MM.1S (cell line): Measurements from ENCODE around the gene CHID1.

Experiments used
- DNase-seq: peaks from one replicate; pipeline ENCODE4 v3.0.0-alpha.2; 2015
- H2AFZ ChIP-seq: fragments of 300-600 bp; sonication (generic); 2 replicates; pipeline ENCODE4 v1.6.0; 2016; ENCODE audit warnings: antibody characterized with exemption, low read length
- H3F3A ChIP-seq: fragments of 300-600 bp; sonication (generic); 2 replicates; pipeline ENCODE4 v1.6.1; 2016; ENCODE audit warnings: mild to moderate bottlenecking, antibody characterized with exemption, low read length, moderate library complexity, mixed read lengths; ENCODE audit not compliant: insufficient read depth
- H3K27ac ChIP-seq: fragments of 300-600 bp; sonication (generic); 2 replicates; pipeline ENCODE4 v1.5.1; 2016; ENCODE audit warnings: mild to moderate bottlenecking, low read length
- H3K27me3 ChIP-seq: fragments of 300-600 bp; sonication (generic); replicated peaks from 2 replicates; pipeline ENCODE4 v1.6.0; 2016; ENCODE audit warnings: low read length; ENCODE audit not compliant: insufficient read depth
- H3K36me3 ChIP-seq: fragments of 300-600 bp; sonication (generic); replicated peaks from 2 replicates; pipeline ENCODE4 v1.6.1; 2016; ENCODE audit warnings: mild to moderate bottlenecking, low read length, mixed read lengths; ENCODE audit not compliant: insufficient read depth
- H3K4me1 ChIP-seq: fragments of 300-600 bp; sonication (generic); 2 replicates; pipeline ENCODE4 v1.6.1; 2016; ENCODE audit warnings: low read length, mixed read lengths
- H3K4me2 ChIP-seq: fragments of 300-600 bp; sonication (generic); 2 replicates; pipeline ENCODE4 v1.6.0; 2016; ENCODE audit warnings: low read depth, low read length
- H3K4me3 ChIP-seq: fragments of 300-600 bp; sonication (generic); 2 replicates; pipeline ENCODE4 v1.5.1; 2016; ENCODE audit warnings: low read length, mixed read lengths
- H3K79me2 ChIP-seq: fragments of 300-600 bp; sonication (generic); 2 replicates; pipeline ENCODE4 v1.6.1; 2016; ENCODE audit warnings: mixed run types, low read length, mixed read lengths
- H3K9ac ChIP-seq: fragments of 300-600 bp; sonication (generic); 2 replicates; pipeline ENCODE4 v1.6.1; 2016; ENCODE audit warnings: low read length, mixed read lengths
- H3K9me2 ChIP-seq: fragments of 300-600 bp; sonication (generic); replicated peaks from 2 replicates; pipeline ENCODE4 v1.6.1; 2016; ENCODE audit warnings: mild to moderate bottlenecking, low read length, mixed read lengths; ENCODE audit not compliant: insufficient read depth
- H3K9me3 ChIP-seq: fragments of 300-600 bp; sonication (generic); replicated peaks from 2 replicates; pipeline ENCODE4 v1.6.1; 2016; ENCODE audit warnings: mild to moderate bottlenecking, low read length, mixed read lengths; ENCODE audit not compliant: insufficient read depth
- H4K20me1 ChIP-seq: fragments of 300-600 bp; sonication (generic); 2 replicates; pipeline ENCODE4 v1.6.1; 2016; ENCODE audit warnings: mild to moderate bottlenecking, low read length, moderate library complexity, mixed read lengths; ENCODE audit not compliant: insufficient read depth
- CTCF ChIP-seq: fragments of 300-600 bp; sonication (generic); IDR thresholded peaks from 2 replicates; pipeline ENCODE4 v1.5.1; 2016; ENCODE audit warnings: antibody characterized with exemption, low read length, mixed read lengths
- EZH2 ChIP-seq: fragments of 300-600 bp; sonication (generic); optimal IDR thresholded peaks from 2 replicates; pipeline ENCODE3; 2017; ENCODE audit warnings: low read depth, mild to moderate bottlenecking, antibody characterized with exemption, low read length, mixed read lengths
- EZH2phosphoT487 ChIP-seq: fragments of 300-600 bp; sonication (generic); IDR thresholded peaks from 2 replicates; pipeline ENCODE4 v1.6.1; 2018; ENCODE audit warnings: antibody characterized with exemption, low read length

Gene CHID1

GRCh38 chr11:897253-898142, 13.1 kb downstream of the CHID1 start:
- Histone ChIP-seq H3K27me3 (no peaks in the 10 kb centered on the region), H3K36me3 (no peaks in the 10 kb centered on the region), H3K27ac (no peak overlapping the region), H3K4me1 (no peaks in the 10 kb centered on the region), H3K9me3 (no peaks in the 10 kb centered on the region), H3K4me2 (no peak overlapping the region), H3K4me3 (no peak overlapping the region), H2AFZ (no peak overlapping the region), H3K9me2 (no peaks in the 10 kb centered on the region), H3K9ac (no peak overlapping the region), H3K79me2 (no peaks in the 10 kb centered on the region), H3F3A (no peaks in the 10 kb centered on the region), H4K20me1 (no peaks in the 10 kb centered on the region)
- TF ChIP-seq EZH2phosphoT487 (no peak), EZH2 (no peak), CTCF (no peak)
- no peak for DNase-seq

- Histone ChIP-seq H3K9me2 (no peaks in the 10 kb centered on the region), H3K27me3 (no peaks in the 10 kb centered on the region), H3K4me1 (no peaks in the 10 kb centered on the region), H3K79me2 (no peaks in the 10 kb centered on the region), H3K4me3 (no peak overlapping the region), H4K20me1 (no peaks in the 10 kb centered on the region), H3K36me3 (no peaks in the 10 kb centered on the region), H2AFZ (no peak overlapping the region), H3K27ac (no peak overlapping the region), H3K9ac (no peak overlapping the region), H3F3A (no peaks in the 10 kb centered on the region), H3K4me2 (no peak overlapping the region), H3K9me3 (no peaks in the 10 kb centered on the region)
- DNase-seq = no peak
- TF ChIP-seq CTCF (no peak), EZH2phosphoT487 (no peak), EZH2 (no peak)
These were observed 15.1 kb downstream of the CHID1 start for GRCh38 chr11:895331-896110.

GRCh38 chr11:894575-895201, 15.9 kb downstream of the CHID1 start:
- TF ChIP-seq EZH2phosphoT487 (no peak), EZH2 (no peak), CTCF (no peak)
- Histone ChIP-seq H3K9me2 (no peaks in the 10 kb centered on the region), H3K9ac (no peak overlapping the region), H3K36me3 (no peaks in the 10 kb centered on the region), H3K4me1 (no peaks in the 10 kb centered on the region), H3K27ac (no peak overlapping the region), H2AFZ (no peak overlapping the region), H4K20me1 (no peaks in the 10 kb centered on the region), H3F3A (no peaks in the 10 kb centered on the region), H3K4me3 (no peak overlapping the region), H3K9me3 (no peaks in the 10 kb centered on the region), H3K4me2 (no peak overlapping the region), H3K79me2 (no peaks in the 10 kb centered on the region), H3K27me3 (no peaks in the 10 kb centered on the region)
- no peak for DNase-seq
